ENCODE data around the gene BBS2. TPM values are rescaled to one million over a fixed set of nuclear protein-coding genes. Genes with fewer than 3 reads are reported as not detected.

BBS2 gene
- total RNA-seq, 1 donor from 2014 or later, result 64.5 TPM

- Histone ChIP-seq H3K4me2 (no peak overlapping the region), H3K9me3 (ENCODE audit: low read depth) (no peaks in the 10 kb centered on the region), H2AFZ (replicated peaks) (no peak overlapping the region), H3K27ac (no peak overlapping the region), H3K4me3 (no peak overlapping the region), H3K4me1 (no peaks in the 10 kb centered on the region), H3K36me3 (peaks cover 22% of the 10 kb centered on the region), H4K20me1 (ENCODE audit: low read depth) (no peaks in the 10 kb centered on the region), H3K9ac (no peak overlapping the region), H3F3A (ENCODE audit: low read depth) (no peaks in the 10 kb centered on the region), H3K27me3 (no peaks in the 10 kb centered on the region), H3K79me2 (ENCODE audit: low read depth) (no peaks in the 10 kb centered on the region)
- peaks cover 31% of the 10 kb centered on the region for H3K36me3 Mint-ChIP-seq
- H3K4me3 Mint-ChIP-seq, result no peak overlapping the region
- TF ChIP-seq EZH2 (IDR thresholded peaks at IDR 0.05) (no peak), CTCF (IDR thresholded peaks at IDR 0.05) (no peak)
- H3K27ac Mint-ChIP-seq, result no peak overlapping the region
- H3K9me3 Mint-ChIP-seq, result no peaks in the 10 kb centered on the region
- no peaks in the 10 kb centered on the region for H3K27me3 Mint-ChIP-seq (ENCODE audit: insufficient read depth, low read depth)
- no peak for DNase-seq (ENCODE audit: low spot score)
- no peaks in the 10 kb centered on the region for H3K4me1 Mint-ChIP-seq
Observed at GRCh38 chr16:56462064-56462796, 57.6 kb downstream of the BBS2 start.

- Mint-ChIP-seq H3K4me1 (no peaks in the 10 kb centered on the region), H3K27me3 (ENCODE audit: insufficient read depth, low read depth) (no peaks in the 10 kb centered on the region), H3K36me3 (peaks cover 37% of the 10 kb centered on the region), H3K27ac (no peak overlapping the region), H3K9me3 (no peaks in the 10 kb centered on the region), H3K4me3 (no peak overlapping the region)
- H3K27ac ChIP-seq, result no peak overlapping the region
- no peaks in the 10 kb centered on the region for H3K9me3 ChIP-seq (ENCODE audit: low read depth)
- no peak overlapping the region for H2AFZ ChIP-seq (replicated peaks)
- H3K79me2 ChIP-seq (ENCODE audit: low read depth), result no peaks in the 10 kb centered on the region
- H3K4me2 ChIP-seq, result no peak overlapping the region
- no peaks in the 10 kb centered on the region for H3K4me1 ChIP-seq
- H3K27me3 ChIP-seq, result no peaks in the 10 kb centered on the region
- H3F3A ChIP-seq (ENCODE audit: low read depth), result no peaks in the 10 kb centered on the region
- H3K4me3 ChIP-seq, result no peak overlapping the region
- DNase-seq (ENCODE audit: low spot score), result no peak
- H4K20me1 ChIP-seq (ENCODE audit: low read depth), result no peaks in the 10 kb centered on the region
- no peak overlapping the region for H3K9ac ChIP-seq
- no peak for TF ChIP-seq EZH2phosphoT487 (IDR thresholded peaks at IDR 0.05)
- no peak for TF ChIP-seq CTCF (IDR thresholded peaks at IDR 0.05)
- TF ChIP-seq EZH2 (IDR thresholded peaks at IDR 0.05), result no peak
- peaks cover 29% of the 10 kb centered on the region for H3K36me3 ChIP-seq
Observed at GRCh38 chr16:56460101-56460500, 59.7 kb downstream of the BBS2 start.

GRCh38 chr16:56457927-56458470, 61.8 kb downstream of the BBS2 start:
- H4K20me1 ChIP-seq (ENCODE audit: low read depth), result peaks cover 3% of the 10 kb centered on the region
- H3K27me3 ChIP-seq, result no peaks in the 10 kb centered on the region
- no peak overlapping the region for H3K9ac ChIP-seq
- H3K79me2 ChIP-seq (ENCODE audit: low read depth), result peaks cover 14% of the 10 kb centered on the region
- no peak overlapping the region for H2AFZ ChIP-seq (replicated peaks)
- H3K4me1 Mint-ChIP-seq, result peaks cover under 1% of the 10 kb centered on the region
- no peaks in the 10 kb centered on the region for H3K9me3 ChIP-seq (ENCODE audit: low read depth)
- DNase-seq (ENCODE audit: low spot score), result no peak
- no peak overlapping the region for H3K4me3 ChIP-seq
- no peak overlapping the region for H3K27ac Mint-ChIP-seq
- TF ChIP-seq EZH2phosphoT487 (IDR thresholded peaks at IDR 0.05) (no peak), EZH2 (IDR thresholded peaks at IDR 0.05) (no peak), CTCF (IDR thresholded peaks at IDR 0.05) (no peak)
- H3K36me3 Mint-ChIP-seq, result peaks cover 36% of the 10 kb centered on the region
- H3K9me3 Mint-ChIP-seq, result no peaks in the 10 kb centered on the region
- no peak overlapping the region for H3K4me2 ChIP-seq
- H3F3A ChIP-seq (ENCODE audit: low read depth), result no peaks in the 10 kb centered on the region
- H3K4me1 ChIP-seq, result no peaks in the 10 kb centered on the region
- H3K36me3 ChIP-seq, result peaks cover 20% of the 10 kb centered on the region
- no peak overlapping the region for H3K27ac ChIP-seq
- H3K4me3 Mint-ChIP-seq, result no peak overlapping the region
- H3K27me3 Mint-ChIP-seq (ENCODE audit: insufficient read depth, low read depth), result no peaks in the 10 kb centered on the region

All from neural progenitor cell (in vitro differentiated cells).